CD4-positive, alpha-beta T cell (primary cell): ENCODE data around the gene RNF14. TPM values are rescaled to one million over a fixed set of nuclear protein-coding genes. Genes with fewer than 3 reads are reported as not detected.

Experiments
- ATAC-seq: fragments of 200-7000 bp; cut with Tn5 transposase; one replicate; pipeline ENCODE4 v1.10.0; 2022; ENCODE audit warnings: mild to moderate bottlenecking; ENCODE audit not compliant: poor library complexity
- CTCF ChIA-PET: fragments of 350-600 bp; sonication (Branson Sonifier 250); formaldehyde crosslinking; loops from one replicate; lab custom pipeline; 2021; ENCODE audit warnings: antibody characterized with exemption, inconsistent platforms; lab: Charles Lee
- POLR2A ChIA-PET: fragments of 350-600 bp; sonication (Branson Sonifier 250); formaldehyde crosslinking; loops from one replicate; lab custom pipeline; 2021; ENCODE audit warnings: antibody characterized with exemption, inconsistent platforms; lab: Charles Lee
- DNase-seq, 14 experiments: peaks; one replicate each; pipeline ENCODE4 v3.0.0-alpha.2; 2013 to 2020; ENCODE audit warnings: mixed read lengths in 2 of 14
- H3K27ac ChIP-seq, 2 donors: one replicate each; pipeline versions ENCODE4 v1.5.1 to v1.7.0; 2013; ENCODE audit warnings: low read length in 2 of 2, low read depth in 1 of 2, mild to moderate bottlenecking in 1 of 2
- H3K27me3 ChIP-seq, 2 experiments: 1 replicate in 1 of 2; 2 replicates in 1 of 2; pipeline versions ENCODE4 v1.6.1 to v1.7.0; 2013; ENCODE audit warnings: low read length in 2 of 2, control low read depth in 1 of 2, mild to moderate bottlenecking in 1 of 2, moderate library complexity in 1 of 2; ENCODE audit not compliant: insufficient read depth in 2 of 2, control insufficient read depth in 1 of 2
- H3K36me3 ChIP-seq: one replicate; pipeline ENCODE4 v1.6.1; 2013; ENCODE audit warnings: low read length, control low read depth; ENCODE audit not compliant: insufficient read depth
- H3K4me1 ChIP-seq: one replicate; pipeline ENCODE4 v1.6.1; 2013; ENCODE audit warnings: low read length, control low read depth; ENCODE audit not compliant: insufficient read depth
- H3K4me3 ChIP-seq: one replicate; pipeline ENCODE4 v1.5.1; 2013; ENCODE audit warnings: mild to moderate bottlenecking, low read length, moderate library complexity
- H3K9me3 ChIP-seq, 2 experiments: 1 replicate in 1 of 2; 2 replicates in 1 of 2; pipeline versions ENCODE4 v1.6.1 to v1.7.0; 2013; ENCODE audit warnings: low read length in 2 of 2, mild to moderate bottlenecking in 2 of 2, control low read depth in 1 of 2, moderate library complexity in 1 of 2; ENCODE audit not compliant: control insufficient read depth in 1 of 2, insufficient read depth in 1 of 2
- H3K27ac Mint-ChIP-seq: one replicate; pipeline ENCODE4 v1.8.0; 2020; ENCODE audit warnings: mixed read lengths
- H3K27me3 Mint-ChIP-seq: one replicate; pipeline ENCODE4 v1.8.0; 2021; ENCODE audit warnings: mixed read lengths
- H3K36me3 Mint-ChIP-seq: one replicate; pipeline ENCODE4 v1.8.0; 2021; ENCODE audit warnings: low read depth, mixed read lengths
- H3K4me1 Mint-ChIP-seq: one replicate; pipeline ENCODE4 v1.8.0; 2021; ENCODE audit warnings: low read depth, mixed read lengths
- H3K4me3 Mint-ChIP-seq: one replicate; pipeline ENCODE4 v1.8.0; 2020; ENCODE audit warnings: mild to moderate bottlenecking, mixed read lengths
- H3K9me3 Mint-ChIP-seq: one replicate; pipeline ENCODE4 v1.8.0; 2020; ENCODE audit warnings: mixed read lengths
- CTCF ChIP-seq: fragments of 200-600 bp; IDR thresholded peaks from one replicate; pipeline ENCODE4 v1.8.0; 2022; ENCODE audit warnings: antibody characterized with exemption, mild to moderate bottlenecking
- intact Hi-C, 2 experiments: fragments of 100-400 bp; cut with DNase I in 1 of 2; cut with micrococcal nuclease in 1 of 2; formaldehyde crosslinking; loops; one replicate each; pipeline versions ENCODE4 v1.15.1 to v1.9.0; 2023 to 2025; cut with DNase I, micrococcal nuclease
- total RNA-seq, 174 experiments: library from RNA in 2 of 174; stranded (reverse) in 2 of 174; gene quantifications; one replicate each; pipeline ENCODE4 v1.2.3 and lab custom pipeline; 2021 to 2026

RNF14 gene
- total RNA-seq, 2 experiments from 2014 or later = 8.9 to 10.7 TPM

GRCh38 chr5:141957367-141957996 is 11.4 kb upstream of the RNF14 start:
- Mint-ChIP-seq H3K27ac (no peak overlapping the region), H3K4me1 (peaks cover 51% of the 10 kb centered on the region)

GRCh38 chr5:141958113-141958512 is 10.8 kb upstream of the RNF14 start, which contains the start of gene PCDH12:
TSS of gene PCDH12 (minus strand) at chr5:141958202. CDS start at chr5:141957851, 351 bp downstream.
- no peaks in the 10 kb centered on the region for H3K9me3 Mint-ChIP-seq
- peaks cover 48% of the 10 kb centered on the region for H3K4me1 ChIP-seq
- H3K27ac Mint-ChIP-seq = peak within 1 kb of the TSS; percentile 6

More at GRCh38 chr5:141957367-141957996, 11.4 kb upstream of the RNF14 start:
- CTCF ChIA-PET = interaction anchor here (2.1 kb wide), 1 partner anchor 266 kb away, joined by 6 read pairs; no protein-coding TSS in a partner anchor
- DNase-seq = no peak
- no peaks in the 10 kb centered on the region for H3K36me3 ChIP-seq
- no peaks in the 10 kb centered on the region for H3K9me3 Mint-ChIP-seq
- H3K27me3 ChIP-seq = no peaks in the 10 kb centered on the region
- POLR2A ChIA-PET = interaction anchor here (1.0 to 2.5 kb wide), 6 partner anchors 12 to 275 kb away, joined by 3 to 16 read pairs (median 8); partner anchors contain the start of genes ARAP3, DELE1, PCDH1 and RNF14
- peaks cover 5% of the 10 kb centered on the region for H3K36me3 Mint-ChIP-seq
- H3K4me1 ChIP-seq = peaks cover 48% of the 10 kb centered on the region
- intact Hi-C loops = no loop called here
- no peak overlapping the region for H3K4me3 ChIP-seq
- H3K27me3 Mint-ChIP-seq = no peaks in the 10 kb centered on the region
- no peak overlapping the region for H3K4me3 Mint-ChIP-seq
- no peak overlapping the region for H3K27ac ChIP-seq
- H3K9me3 ChIP-seq = no peaks in the 10 kb centered on the region
- no peak for TF ChIP-seq CTCF
- no peak for ATAC-seq

More at GRCh38 chr5:141958113-141958512, 10.8 kb upstream of the RNF14 start, which contains the start of gene PCDH12:
- H3K4me3 Mint-ChIP-seq = peak within 1 kb of the TSS; percentile 62
- H3K4me3 ChIP-seq = peak within 1 kb of the TSS; percentile 4
- no peak within 1 kb of the TSS for H3K27ac ChIP-seq
- no peak for ATAC-seq
- H3K27me3 Mint-ChIP-seq = no peaks in the 10 kb centered on the region
- H3K36me3 ChIP-seq = no peaks in the 10 kb centered on the region
- intact Hi-C loops = loop anchor here in 1 of 2 experiments (2.0 kb wide), 1 partner anchor 293 kb away; no protein-coding TSS in a partner anchor
- H3K36me3 Mint-ChIP-seq = peaks cover 5% of the 10 kb centered on the region
- TF ChIP-seq CTCF = no peak
- H3K27me3 ChIP-seq = no peaks in the 10 kb centered on the region
- CTCF ChIA-PET = interaction anchor here (2.1 kb wide), 1 partner anchor 267 kb away, joined by 6 read pairs; no protein-coding TSS in a partner anchor
- POLR2A ChIA-PET = interaction anchor here (0.7 to 2.5 kb wide), 6 partner anchors 12 to 275 kb away, joined by 3 to 16 read pairs (median 8); partner anchors contain the start of genes ARAP3, DELE1, PCDH1 and RNF14
- H3K9me3 ChIP-seq = no peaks in the 10 kb centered on the region
- DNase-seq = peak in 3 of 14 experiments; percentile 20 to 58 (median 31)
- H3K4me1 Mint-ChIP-seq = peaks cover 55% of the 10 kb centered on the region
